Fibroblast of skin of left biceps (primary cell): Measurements from ENCODE around the gene FKBP4.
A peak's percentile ranks its signal among the peaks of the same experiment; 100 is the strongest.

Experiments used
- DNase-seq, 2 experiments: peaks; one replicate each; pipeline ENCODE4 v3.0.0-alpha.2; 2013; ENCODE audit warnings: low read depth in 2 of 2

FKBP4 gene

DNA sequence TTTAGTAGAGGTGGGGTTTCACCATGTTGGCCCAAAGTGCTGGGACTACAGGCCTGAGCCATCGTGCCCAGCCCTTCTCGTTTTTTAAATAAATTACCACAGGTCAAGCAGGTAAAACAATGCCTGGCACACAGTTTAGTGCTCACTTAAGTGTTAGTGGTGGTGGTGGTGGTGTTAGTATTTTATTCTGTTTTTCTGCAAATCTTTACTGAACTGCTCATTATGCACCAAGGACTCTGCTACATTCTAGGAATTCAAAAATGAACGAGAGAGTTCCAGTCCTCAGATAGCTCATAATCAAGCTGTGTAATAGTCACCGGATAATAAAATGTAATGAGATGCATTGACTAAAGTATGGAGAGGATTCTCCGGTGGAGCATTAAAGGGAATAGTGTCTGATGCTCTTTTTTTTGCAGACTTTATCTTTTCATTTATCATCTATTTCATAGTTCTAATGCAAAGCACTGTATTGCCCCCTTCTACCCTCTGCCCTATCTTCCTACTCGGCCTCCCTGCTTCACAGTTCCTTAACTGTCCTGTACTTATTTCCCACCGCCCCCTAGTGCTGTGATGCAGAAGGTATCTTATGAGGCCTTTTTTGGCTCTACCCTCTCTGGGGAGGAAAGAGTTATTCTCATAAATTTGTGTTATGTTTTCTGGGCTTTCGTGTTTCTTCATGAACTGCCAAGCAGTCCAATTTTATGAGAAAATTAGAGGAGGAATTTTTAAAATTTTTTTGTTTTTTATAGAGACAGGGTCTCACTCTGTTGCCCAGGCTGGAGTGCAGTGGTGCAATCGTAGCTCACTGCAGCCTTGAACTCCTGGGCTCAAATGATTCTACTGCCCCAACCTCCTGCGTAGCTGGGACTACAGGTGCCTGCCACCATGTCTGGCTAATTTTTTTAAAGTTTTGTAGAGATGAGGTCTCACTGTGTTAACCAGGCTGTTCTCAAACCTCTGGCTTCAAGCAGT lies 18.7 kb downstream of the FKBP4 start:
- DNase-seq, result peak in 1 of 2 experiments; percentile 33

DNA sequence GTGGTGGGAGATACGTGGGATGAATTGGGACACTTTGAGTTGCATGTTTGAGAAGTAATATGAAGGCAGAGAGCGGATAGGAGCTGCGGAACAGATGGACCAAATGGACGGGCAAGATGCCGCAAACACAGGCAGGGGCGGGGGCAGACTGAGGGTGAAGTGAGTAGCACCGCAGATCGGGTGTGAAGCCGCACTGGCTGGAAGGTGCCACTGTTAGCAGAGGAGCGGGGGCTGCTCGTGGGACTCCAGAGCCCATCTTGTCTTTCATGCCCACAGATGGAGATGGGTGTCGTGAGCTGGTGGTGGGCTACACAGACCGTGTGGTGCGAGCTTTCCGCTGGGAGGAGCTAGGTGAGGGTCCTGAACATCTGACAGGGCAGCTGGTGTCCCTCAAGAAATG lies 25.0 kb downstream of the FKBP4 start:
- no peak for DNase-seq

DNA sequence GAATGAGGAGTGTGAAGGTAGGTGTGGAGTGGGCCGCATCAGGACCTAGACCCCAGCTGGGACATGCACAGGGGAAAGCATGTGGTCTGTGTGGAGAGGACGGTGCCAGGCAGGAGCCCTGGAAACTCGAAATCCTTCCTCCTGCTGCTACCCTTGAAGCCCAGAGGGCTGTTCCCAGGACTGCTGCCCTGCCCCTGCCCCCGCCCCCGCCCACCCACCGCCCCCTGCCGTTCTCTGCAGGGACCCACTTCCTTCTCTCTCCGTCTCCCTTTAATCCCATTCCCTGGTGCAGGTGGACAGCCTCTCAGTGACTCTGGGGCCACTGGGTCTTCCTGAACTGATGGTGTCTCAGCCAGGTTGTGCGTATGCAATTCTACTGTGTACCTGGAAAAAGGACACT lies 25.7 kb downstream of the FKBP4 start:
- no peak for DNase-seq

DNA sequence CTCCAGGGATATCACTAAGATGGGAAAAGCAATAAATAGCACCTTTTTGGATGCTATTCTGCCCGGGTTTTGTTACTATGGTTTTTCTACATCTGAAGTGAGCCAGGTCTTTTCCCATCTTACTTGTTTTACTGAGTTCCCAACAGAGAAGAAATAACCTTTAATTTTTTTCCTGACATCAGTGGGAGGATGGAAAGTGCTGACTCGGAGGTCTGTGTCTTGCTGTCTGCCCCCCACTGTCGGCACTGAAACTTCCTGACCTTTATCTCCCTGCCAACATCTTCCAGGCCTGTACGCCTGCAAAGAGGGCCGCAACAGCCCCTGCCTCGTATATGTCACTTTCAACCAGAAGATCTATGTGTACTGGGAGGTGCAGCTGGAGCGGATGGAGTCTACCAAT lies 28.7 kb downstream of the FKBP4 start:
- DNase-seq, result no peak

DNA sequence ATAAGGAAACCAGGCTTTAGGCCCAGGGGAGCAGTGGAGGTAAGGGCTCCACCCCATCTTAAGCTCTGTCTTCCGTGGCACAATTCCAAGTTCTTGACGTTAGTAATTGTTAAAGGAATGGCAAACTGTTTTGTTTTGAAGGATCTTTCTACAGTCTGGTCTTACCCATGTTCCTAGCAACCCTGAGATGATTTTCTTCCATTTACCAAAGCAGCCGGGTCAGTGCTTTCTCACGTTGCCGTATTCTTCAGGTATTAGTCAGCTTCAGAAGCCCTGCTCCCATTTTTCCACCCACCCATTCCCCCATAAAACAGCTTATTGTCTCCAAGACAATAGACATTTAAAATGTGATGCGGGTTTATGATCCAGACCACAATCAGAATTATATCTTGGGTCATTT lies 29.8 kb downstream of the FKBP4 start:
- DNase-seq, result no peak

DNA sequence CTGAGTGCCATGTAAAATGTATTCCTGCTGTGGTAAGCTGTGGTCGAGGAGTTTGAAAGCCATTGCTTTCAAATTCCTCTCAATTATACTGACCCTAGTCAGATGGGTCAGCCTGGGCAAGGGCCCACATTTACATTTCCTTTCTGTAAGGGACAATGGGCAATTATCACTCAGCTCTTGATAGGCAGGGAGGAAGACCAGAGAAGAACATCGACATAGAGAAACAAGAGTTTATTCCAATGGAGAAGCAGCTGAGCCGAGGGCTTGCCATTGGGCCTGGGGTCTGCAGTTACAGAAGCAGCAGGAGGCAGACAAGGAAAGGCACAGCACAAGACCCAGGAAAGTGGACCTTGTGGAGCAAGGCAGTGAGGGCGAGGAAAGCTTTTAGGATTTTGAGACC lies 30.4 kb downstream of the FKBP4 start:
- no peak for DNase-seq

DNA sequence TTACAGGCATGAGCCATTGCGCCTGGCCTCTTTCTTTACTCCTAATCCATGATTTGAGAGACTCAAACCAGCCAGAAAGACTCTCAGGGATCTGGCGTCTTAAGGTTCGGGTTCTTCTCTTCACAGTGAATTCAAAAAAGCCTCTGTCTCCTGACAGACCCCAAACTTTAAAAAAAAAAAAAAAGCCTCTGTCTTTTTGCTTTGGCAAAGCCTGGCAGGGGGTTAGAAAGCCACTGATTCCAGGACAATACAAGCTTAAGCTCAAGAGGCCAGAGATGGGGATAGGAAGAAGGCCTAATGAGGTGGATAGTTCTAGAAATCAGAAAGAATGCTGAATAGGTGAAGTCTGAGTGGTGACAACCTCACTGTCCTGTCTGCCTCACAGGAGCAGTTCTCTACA lies 31.3 kb downstream of the FKBP4 start:
- DNase-seq, result no peak

DNA sequence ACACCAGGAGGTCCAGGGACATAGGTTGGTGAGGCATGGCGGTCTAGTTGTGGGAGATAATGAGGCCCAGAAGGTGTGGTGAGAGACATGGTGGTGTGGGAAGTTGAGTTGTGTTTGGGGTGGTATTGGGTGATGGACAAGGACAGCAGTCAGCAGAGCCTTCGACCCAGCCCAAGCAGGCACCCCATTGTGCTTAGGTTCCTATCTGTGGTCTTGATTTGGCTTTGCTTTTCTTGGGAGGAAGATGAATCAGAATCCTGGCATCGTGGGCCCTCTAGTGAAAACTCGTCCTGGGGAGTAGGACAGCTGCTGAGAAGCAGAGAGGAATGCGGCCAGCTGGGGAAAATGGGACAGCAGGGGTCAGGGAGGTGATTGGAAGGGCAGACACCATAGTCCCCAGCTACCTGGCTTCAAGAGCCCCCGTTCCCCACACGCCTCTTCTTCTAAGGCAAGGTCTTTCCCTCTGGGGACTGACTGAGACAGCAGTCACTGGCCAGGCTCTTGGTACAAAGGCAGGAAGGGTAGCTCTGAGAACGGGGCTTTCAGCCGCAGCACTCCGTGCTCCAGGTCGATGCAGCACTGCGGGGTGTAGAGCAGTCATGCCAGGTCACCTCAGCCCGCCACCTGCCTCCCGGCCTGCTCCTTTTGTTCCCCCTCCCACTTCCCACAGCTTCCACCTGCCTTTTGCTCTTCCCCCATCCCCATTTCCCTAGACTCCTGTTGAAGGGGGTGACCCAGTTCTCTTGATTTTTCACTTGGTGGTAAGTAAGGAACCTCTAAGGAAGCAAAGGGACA lies 32.1 kb downstream of the FKBP4 start:
- DNase-seq, result no peak

DNA sequence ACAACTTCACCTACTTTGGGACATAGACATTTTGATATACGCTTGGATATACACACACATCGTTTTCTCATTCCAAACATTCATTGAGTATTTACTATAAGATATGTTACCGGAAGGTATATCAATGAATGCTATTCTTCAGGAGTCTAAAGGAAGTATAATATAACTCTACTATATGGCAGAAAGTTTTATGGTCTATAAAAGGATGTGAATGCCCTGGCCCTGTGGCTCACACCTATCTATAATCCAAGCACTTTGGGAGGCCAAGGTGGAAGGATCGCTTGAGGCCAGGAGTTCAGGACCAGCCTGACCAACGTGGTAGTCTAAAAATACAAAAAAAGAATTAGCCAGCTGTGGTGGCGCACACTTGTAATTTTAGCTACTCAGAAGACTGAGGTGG lies 34.5 kb downstream of the FKBP4 start:
- DNase-seq, result no peak

DNA sequence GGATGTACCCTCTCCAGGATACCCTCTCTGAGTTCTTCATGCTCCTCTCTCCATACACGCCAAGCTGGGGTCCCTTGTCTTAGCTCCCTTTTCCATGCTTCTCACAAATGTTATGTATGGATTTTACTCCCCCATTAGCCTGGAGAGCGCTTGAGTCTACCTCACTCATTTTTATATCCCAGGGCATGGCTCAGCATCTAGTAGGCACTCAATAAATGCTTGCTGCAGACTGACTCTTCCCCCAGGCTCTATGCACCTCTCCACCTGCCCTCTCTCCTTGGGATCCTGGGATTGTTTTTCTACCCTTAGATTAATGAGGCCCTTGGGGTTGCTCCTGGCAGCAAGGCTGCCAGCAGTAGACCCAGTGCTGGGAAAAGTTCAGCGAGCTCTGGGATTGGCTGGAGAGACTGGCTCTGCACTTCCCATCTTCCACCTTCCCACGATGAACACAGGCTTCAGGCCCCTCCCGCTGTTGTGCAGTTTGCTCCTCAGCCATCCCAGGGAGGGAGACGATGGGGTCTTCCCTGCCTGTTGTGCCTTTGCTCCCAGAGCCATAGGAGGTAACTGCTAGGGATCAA lies 37.9 kb downstream of the FKBP4 start:
- DNase-seq, result no peak

DNA sequence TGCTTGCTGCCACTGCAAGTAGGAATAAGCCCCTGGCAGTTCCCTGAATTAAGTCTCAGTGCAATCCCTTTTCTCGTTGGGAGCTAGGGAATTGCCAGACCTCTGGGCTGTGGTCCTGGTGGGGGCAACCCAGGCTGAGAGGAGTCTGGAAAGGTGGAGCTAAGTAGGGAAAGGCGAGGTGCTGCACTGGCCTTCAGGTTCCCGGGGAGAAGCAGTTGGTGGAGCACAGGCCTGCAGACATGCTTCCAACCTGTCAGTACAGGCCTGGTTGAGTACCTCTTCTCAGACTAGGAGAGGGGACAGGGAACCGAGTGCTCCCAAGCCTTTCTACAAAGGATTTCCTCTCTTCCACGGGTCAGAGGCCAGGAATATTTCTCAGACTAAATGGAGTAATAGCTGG lies 38.6 kb downstream of the FKBP4 start:
- no peak for DNase-seq

DNA sequence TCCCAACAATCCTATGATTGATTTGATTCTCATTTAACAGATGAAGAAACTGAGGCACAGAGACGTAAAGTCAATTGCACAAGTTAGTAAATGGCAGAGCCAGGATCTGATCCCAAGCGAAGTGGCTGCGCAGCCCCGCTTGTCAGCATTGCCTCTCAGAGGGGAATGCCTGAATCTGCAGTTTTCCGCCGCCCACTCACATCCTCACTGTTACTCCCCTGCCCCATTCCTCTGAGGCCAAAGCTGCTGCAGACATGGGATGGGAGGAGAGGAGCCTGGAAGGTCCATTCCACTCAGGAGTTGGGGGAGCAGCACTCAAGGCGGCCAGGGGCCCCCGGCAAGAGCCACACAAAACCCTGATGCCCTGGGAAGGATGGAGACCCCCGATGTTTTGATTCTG lies 39.0 kb downstream of the FKBP4 start:
- no peak for DNase-seq

DNA sequence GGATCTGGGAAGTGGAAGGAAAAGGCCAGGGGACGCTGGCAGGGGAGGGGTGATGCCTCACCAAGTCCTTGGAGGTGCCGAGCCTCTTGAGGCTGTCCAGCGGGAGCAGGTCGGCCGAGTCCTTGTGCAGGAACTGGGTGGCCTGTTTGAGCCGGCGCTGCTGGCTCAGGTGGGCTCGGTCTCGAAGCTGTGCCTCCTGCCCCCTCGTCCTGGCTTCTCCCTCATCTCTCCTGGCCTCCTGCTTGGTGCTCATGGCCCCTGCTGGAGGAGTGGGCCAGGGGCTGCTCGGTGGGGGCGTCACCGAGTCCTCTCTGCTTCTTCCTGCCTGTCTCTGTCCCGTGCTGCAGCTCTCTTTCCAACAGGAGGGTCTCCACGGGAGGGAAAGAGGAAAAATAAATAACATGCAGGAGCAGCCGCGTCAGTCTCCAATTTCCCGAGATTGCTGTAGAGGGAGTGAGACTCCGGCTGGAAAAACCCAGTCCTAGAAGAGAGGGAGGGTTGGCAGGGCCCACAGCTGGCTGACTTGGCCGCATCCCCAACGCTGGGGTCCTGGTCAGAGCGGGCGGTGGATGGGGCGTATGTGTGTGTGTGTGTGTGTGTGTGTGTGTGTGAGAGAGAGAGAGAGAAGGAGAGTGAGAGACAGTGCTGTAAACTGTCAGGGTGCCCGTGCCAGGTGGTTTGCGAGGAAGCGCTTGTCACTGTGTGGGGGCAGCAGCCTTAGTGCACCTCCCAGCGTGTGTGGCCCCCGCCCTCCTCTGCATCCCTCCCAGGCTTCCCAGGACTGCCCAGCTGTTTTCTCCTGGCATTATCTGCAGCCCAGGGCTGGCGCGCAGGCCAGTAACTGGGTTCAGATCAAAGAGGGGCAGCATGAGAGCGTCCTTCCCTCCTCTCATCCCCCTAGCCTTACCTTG lies 40.1 kb downstream of the FKBP4 start, which contains the start of gene NRIP2:
NRIP2 (minus strand) TSS at position 455 of the 911 bp plus-strand sequence; CDS start at position 403, 52 bp downstream.
- peak in 1 of 2 experiments; percentile 12 for DNase-seq

DNA sequence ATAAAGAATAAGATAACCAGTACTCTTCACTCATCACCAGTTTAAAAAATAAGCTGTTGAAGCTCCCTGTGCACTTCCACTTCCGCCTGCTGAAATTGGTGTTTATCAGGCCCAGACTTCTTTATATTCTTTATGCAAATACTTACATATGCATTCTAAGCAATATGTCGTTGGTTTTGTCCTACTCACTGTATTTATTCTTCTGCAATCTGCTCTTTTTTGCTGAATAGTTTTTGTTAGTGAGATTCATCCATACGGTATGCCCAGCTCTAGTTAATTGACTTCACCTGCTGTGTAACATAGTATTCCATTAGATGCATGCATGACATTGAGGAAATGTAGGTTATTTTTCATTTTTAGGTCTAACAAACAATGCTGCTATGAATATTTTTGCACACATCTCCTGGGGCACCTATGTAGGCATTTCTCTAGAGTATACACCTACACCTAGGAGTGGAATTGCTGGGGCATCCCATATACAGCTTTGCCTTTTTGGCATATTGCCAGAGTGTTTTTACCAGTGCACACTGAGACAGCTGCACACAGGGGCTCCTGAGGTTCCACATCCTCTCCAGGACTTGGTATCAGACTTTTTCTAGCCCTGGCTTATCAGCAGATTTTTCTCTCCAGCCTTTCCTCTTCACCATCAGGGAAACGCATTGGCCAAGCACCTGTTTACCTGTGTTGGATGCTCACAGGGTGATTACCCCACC lies 41.1 kb downstream of the FKBP4 start:
- DNase-seq, result no peak

DNA sequence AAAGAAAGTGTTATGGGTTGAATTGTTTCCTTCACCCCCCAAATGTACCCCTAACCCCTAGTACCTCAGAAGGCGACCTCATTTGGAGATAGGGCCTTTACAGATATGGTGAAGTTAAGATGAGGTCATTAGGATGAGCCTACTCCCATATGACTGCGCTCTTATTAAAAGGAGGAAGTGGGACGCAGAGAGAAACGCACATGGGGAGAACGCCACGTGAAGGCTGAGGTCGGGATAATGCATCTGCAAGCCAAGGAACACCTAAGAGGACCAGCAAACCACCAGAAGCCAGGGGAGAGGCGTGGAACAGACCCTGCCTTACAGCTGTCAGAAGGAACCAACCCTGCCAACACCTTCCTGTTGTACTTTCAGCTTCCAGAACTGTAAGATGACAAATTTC lies 41.8 kb downstream of the FKBP4 start:
- DNase-seq, result no peak

DNA sequence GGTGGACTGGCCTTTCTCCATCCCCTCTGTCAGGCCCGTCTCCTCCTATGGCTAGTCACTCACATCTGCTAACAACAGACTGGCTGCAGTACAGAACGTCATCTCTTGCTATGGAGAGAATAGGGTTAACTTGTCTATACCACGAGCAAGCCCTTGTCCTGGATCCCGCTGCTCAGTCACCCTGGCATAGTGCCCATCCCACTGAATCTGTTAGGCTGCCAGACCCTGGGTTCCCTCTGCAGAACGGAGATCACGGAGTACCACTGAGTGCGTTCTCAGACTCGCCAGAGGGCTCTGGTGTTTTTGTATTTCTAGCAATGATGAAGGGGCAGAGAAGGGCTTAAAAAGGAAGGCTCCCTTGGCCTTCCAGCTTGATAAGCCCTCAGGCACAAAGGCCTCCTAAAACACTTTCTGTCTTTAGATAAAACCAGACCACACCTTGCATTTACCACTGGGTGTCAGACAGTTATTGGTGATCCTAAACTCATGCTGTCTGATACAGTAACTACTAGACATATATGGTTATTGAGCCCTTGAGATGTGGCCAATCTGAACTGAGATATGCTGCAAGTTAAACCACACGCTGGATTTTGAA lies 46.4 kb downstream of the FKBP4 start:
- no peak for DNase-seq

DNA sequence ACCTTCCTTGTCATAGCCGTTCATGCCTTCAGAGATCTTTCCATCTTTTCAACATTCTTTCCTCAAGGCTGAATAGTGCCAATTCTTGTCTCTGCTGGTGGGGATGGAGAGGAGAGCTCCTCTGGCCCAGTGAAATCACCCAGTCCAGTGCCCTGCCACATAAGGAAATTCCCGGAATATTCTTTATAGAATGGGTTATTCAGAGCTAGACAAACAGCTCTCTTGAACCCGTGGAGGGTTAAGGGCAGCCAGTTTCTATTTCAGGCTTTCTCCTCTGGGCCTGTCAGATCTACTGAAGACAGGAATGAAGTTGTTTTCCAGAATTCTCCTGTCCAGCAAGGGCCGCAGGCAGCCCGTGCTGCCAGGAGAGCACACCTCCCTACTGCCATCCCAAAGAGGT lies 48.2 kb downstream of the FKBP4 start:
- no peak for DNase-seq

DNA sequence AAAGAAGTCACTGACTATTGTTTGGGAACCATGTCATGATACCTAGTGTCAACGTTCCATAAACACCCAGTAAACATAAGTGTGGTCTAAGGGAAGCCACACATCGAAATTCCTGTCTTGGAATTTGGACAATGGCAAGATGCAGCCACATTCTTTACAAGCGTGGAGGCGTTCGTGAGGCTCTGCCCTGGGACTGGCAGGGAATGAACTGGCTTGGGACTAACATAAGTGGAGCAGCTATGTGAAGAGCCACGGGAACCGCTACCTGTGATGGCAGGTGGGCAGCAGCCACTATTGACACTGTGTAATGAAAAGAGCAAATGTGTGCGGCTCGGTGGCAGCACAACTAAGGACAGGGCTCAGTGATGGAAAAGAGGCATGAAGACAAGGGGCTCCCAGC lies 50.0 kb downstream of the FKBP4 start:
- DNase-seq, result peak in 1 of 2 experiments; percentile 3

DNA sequence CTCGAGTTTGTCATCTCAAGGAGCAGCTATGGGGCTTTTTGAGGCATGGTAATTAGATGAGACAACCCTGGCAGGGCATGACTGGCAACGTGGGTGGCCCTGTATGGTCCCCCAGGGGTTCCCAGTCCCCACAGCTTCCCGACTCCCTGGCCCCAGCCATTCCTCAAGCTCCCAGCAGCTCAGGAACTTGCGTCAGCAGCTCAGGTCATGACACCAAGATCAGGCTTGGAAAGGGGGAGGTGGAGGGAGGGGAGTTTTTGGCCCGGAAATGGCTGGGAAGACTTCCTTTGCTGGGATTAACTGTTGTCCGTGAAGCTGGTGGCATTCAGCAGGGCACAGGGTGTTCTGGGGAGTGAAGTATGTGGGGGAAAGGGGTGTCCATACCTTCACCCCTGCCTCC lies 50.5 kb downstream of the FKBP4 start:
- DNase-seq, result peak; percentile 19 to 34

DNA sequence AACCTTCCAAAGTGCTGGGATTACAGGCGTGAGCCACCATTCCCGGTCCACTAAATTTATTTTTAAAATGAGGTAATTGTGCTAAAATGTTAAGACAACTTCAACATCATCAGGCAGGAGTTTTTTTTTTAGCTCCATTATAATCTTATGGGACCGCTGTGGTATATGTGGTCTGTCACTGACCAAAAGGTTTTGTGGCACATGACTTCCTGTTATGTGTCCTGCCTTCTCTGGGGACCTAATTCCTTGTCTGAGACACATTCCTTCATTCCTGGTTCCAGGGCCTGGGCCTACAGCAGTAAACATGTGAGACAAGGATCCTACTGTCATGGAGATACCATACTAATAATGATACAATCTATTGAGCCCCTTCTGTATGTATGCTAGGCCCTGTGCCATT lies 57.2 kb downstream of the FKBP4 start:
- DNase-seq, result no peak
